Activated T-helper 1 cell treated with anti-CD3 and anti-CD28 coated beads, Interleukin-2, amount 50 U/mL, for 16 hours (primary cell): ENCODE results near the gene ARMCX4.
"Not testable (repeated sequence)": the region's sequence is repeated elsewhere in the genome, so short reads cannot be mapped to it uniquely, and the experiment has no call there.

Experiments
- DNase-seq, 2 donors: peaks; one replicate each; pipeline ENCODE4 v3.0.0-alpha.2; 2020; ENCODE audit warnings: low read depth in 1 of 2, low spot score in 1 of 2

Gene ARMCX4

GRCh38 chrX:101485212-101485949 lies at the start of gene ARMCX4:
TSS of gene ARMCX4 (plus strand) at chrX:101485456. CDS start at chrX:101488590, 3,134 bp downstream.
- DNase-seq, result peak in 1 of 2 donors; percentile 19

DNA sequence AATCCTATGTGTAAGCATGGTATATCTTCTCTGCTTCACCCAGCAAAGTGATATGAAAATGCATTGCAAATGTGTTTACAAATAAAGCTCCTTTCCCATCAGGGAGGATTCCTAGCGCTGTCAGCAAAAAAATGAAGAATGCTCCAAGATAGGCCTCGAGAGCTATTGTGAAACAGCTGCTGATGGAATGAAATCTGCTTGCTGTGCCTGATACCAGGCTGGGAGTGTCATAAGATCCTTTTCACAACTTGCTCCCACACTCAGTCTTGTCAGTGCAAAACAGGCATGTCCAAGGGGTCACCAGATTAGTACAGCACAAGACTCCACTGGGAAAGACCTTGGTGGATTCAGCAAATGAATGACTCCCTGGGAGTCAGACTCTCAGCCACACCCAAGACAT lies 43.2 kb upstream of the ARMCX4 start:
- no peak for DNase-seq

GRCh38 chrX:101449279-101449678 lies 36.0 kb upstream of the ARMCX4 start:
- no peak for DNase-seq

DNA sequence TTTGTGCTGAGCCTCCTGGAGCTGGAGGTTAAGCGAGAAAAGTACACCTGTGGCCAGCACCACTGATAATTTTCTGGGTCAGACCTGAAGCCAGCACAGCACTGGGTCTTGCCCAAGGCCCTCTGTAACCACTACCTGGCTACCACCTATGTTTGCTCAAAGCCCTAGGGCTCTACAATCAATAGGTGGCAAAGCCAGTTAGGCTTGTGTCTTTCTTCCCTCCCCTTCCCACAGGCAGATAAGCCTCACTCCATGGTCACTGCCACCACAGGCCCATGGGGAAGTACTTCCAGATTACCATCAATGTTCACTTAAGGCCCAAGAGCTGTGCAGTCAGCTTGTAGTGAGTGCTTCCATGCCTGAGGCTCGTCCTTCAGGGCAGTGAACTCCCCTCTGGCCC lies 35.2 kb upstream of the ARMCX4 start:
- no peak for DNase-seq

- DNase-seq, result no peak
Observed at GRCh38 chrX:101450961-101451360, 34.3 kb upstream of the ARMCX4 start.

- no peak for DNase-seq
Observed at GRCh38 chrX:101452056-101452455, 33.2 kb upstream of the ARMCX4 start.

DNA sequence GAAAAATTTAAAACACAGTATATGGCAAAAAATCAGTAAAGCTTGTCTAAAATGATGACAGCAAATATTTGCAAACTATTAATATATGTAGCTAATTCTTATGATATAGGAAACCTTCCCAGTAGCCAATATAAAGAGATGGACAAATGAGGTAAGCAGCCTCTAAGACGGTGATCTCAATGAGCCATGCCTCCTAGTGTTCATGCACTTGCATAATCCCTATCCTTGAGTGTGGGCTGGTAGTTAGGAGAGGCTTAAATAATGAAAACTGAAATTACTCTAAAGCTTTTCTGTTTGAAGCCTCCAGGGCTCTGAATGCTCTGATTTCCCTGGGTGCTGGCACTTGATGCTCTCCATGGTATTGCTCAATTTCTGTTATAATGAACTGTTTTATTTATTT lies 24.6 kb upstream of the ARMCX4 start:
- no peak for DNase-seq

GRCh38 chrX:101462892-101463291 lies 22.4 kb upstream of the ARMCX4 start:
- DNase-seq, result no peak

DNA sequence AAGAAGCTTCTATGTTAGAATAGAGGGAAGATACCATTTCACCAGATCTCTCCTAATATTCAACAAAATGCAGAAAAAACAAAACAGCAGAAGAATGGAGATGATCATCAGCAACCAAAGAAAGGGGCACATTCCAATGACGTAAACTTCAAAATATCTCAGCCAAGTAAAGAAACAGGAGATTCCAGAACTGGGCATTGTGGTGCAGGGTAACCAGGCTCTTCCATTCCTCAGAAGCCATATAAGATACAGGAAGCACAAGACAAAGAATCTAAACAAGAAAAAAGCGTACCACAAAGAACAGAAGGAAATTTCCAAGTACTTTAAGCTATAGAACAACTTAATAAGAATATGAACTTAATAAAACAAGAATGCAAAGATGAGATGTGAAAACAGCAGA lies 6.9 kb upstream of the ARMCX4 start:
- no peak for DNase-seq

DNA sequence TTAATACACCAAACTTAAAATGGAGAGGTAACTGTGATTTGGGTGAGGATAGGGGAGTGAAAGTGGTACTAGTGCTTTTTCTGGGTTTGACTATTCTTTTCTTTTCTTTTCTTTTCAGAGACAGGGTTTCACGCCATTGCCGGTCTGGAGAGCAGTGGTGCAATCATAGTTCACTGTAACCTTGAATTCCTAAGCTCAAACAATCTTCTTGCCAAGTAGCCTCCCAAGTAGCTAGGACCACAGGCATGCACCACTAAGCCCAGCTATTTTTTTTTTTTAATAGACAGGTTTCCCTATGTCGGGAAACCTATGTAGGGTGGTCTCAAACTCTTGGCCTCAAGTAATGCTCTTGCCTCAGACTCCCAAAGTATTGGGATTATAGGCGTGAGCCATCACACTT lies 3.0 kb upstream of the ARMCX4 start:
- no peak for DNase-seq

GRCh38 chrX:101483705-101484104 lies 1.6 kb upstream of the ARMCX4 start:
- DNase-seq, result no peak

DNA sequence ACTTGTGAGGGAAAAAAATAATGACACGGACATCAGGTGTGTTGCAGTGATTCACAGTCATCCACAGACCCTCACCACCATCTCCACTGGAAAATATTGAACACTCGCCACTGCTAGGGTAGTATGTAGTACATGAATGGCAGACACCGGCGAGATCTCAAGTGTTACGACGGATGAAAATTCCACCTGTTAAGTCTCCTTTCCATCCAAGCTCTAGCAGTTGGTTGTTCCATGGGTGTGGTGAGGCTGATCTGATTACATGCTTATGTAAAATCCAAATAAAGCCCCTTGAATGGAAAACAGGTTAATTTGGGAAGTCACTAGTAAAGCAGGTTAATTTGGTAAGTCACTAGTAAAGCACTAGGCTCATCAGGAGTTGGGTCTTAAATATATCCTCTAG lies 1.1 kb upstream of the ARMCX4 start:
- DNase-seq, result no peak

GRCh38 chrX:101488796-101489195 lies 3.5 kb downstream of the ARMCX4 start:
- no peak for DNase-seq

DNA sequence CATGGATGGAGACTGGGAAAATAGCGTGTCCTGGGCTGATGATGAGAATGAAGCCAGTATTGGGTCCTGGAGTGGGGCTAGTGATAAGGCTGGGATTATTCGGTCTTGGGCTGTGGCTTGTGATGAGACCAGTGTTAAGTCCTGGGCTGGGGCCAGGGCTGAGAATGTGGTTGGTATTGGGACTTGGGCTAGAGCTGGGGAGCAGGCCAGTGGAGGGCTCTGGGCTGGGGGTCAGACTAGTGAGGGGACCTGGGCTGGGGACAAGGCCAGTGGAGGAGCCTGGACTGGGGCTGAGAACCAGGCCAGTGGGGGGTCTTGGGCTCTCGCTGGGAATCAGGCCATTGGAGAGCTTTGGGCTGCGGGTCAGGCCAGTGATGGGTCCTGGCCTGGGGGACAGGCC lies 6.7 kb downstream of the ARMCX4 start:
- DNase-seq, result no peak

DNA sequence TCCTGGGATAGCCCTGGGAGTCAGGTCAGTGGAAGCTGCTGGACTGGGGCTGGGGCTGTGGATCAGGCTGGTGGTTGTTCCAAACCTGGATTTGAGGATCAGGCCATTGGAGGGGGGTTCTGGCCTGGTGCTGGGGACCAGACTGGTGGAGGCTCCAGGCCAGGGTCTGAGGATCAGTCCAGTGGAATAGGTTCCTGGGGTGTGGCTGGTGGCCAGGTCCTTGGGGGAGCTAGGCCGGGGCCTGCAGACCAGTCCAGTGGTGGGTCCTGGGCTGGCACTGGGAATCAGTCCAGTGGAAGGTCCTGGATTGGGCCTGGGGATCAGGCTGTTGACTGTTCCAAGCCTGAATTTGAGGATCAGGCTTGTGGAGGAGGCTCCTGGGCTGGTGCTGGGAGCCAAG lies 8.0 kb downstream of the ARMCX4 start:
- no peak for DNase-seq

DNA sequence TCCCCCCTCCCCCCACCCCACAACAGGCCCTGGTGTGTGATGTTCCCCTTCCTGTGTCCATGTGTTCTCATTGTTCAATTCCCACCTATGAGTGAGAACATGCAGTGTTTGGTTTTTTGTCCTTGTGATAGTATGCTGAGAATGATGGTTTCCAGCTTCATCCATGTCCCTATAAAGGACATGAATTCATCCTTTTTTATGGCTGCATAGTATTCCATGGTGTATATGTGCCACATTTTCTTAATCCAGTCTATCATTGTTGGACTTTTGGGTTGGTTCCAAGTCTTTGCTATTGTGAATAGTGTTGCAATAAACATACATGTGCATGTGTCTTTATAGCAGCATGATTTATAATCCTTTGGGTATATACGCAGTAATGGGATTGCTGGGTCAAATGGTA lies 17.7 kb downstream of the ARMCX4 start:
- DNase-seq, result not testable (repeated sequence)

DNA sequence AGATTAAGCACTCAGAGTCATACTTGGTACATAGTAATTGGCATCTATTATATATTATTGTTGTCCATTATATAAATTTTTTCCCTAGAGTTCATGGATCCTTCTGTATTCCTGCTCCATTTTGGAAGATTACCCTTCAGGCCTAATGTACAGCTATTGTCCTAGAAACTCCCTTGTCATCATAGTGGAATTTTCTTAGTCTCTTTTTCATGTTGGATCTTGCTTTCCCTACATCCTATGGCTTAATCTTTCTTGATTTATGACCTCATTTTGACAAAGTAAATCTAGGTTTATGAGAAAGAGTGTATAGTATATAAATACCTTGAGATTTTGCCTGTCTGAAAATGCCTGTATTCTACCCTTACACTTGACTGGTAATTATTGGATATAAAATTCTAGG lies 22.1 kb downstream of the ARMCX4 start:
- DNase-seq, result no peak

DNA sequence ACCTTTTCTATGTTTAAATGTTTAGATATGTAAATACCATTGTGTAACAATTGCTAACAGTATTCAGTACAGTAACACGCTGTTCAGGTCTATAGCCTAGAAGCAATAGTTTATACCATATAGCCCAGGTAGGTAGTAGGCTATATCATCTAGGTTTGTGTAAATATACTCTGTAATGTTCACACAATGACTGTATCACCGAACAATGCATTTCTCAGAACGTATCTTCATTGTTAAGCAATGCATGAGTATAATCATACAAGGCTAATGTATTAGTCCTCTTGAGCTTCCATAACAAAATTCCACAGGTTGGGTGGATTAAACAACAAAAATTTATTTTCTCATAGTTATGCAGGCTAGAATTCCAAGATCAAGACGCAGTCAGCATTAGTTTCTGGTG lies 22.7 kb downstream of the ARMCX4 start:
- DNase-seq, result no peak

GRCh38 chrX:101530944-101531343 lies 45.7 kb downstream of the ARMCX4 start:
- no peak for DNase-seq
